IPS-NIHi11 (cell line): ENCODE results near the gene UBA7.
"Not testable (repeated sequence)": the region's sequence is repeated elsewhere in the genome, so short reads cannot be mapped to it uniquely, and the experiment has no call there.

Experiments
- DNase-seq: peaks from one replicate; pipeline ENCODE4 v3.0.0; 2012; ENCODE audit warnings: mixed read lengths, low spot score

Gene UBA7, protein sequence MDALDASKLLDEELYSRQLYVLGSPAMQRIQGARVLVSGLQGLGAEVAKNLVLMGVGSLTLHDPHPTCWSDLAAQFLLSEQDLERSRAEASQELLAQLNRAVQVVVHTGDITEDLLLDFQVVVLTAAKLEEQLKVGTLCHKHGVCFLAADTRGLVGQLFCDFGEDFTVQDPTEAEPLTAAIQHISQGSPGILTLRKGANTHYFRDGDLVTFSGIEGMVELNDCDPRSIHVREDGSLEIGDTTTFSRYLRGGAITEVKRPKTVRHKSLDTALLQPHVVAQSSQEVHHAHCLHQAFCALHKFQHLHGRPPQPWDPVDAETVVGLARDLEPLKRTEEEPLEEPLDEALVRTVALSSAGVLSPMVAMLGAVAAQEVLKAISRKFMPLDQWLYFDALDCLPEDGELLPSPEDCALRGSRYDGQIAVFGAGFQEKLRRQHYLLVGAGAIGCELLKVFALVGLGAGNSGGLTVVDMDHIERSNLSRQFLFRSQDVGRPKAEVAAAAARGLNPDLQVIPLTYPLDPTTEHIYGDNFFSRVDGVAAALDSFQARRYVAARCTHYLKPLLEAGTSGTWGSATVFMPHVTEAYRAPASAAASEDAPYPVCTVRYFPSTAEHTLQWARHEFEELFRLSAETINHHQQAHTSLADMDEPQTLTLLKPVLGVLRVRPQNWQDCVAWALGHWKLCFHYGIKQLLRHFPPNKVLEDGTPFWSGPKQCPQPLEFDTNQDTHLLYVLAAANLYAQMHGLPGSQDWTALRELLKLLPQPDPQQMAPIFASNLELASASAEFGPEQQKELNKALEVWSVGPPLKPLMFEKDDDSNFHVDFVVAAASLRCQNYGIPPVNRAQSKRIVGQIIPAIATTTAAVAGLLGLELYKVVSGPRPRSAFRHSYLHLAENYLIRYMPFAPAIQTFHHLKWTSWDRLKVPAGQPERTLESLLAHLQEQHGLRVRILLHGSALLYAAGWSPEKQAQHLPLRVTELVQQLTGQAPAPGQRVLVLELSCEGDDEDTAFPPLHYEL

DNA sequence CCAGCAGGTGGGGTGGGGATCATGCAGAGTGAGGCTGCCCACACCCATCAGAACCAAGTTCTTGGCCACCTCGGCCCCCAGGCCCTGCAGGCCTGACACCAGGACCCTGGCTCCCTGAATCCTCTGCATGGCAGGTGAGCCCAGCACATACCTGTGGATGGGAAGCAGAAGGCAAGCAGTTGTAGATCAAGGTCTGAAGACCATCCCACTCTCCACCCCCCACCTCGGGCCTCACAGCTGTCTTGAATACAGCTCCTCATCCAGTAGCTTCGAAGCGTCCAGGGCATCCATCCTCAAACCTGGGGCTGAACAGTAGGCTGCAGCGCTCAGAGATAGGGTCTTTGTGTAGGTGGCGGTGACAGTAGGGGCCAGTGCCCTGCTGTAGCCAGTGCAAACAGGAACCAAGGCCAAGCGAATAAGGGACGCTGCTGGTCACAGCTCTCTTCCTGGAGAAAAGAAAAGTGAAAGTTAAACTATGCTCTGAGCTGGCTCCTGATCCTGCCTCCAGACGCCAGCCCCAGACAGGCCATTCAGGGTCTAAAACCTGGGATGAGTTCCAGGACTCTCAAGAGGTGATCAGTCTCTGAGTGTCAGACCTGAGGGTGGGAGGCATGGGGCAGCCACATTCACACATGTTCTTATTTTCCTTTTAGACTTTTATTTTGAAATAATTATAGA is at the start of gene UBA7:
Gene UBA7, minus strand, starts transcription at position 457 of the 678 bp plus-strand sequence. Its CDS starts 166 bp downstream, at position 291.
- DNase-seq = no peak

DNA sequence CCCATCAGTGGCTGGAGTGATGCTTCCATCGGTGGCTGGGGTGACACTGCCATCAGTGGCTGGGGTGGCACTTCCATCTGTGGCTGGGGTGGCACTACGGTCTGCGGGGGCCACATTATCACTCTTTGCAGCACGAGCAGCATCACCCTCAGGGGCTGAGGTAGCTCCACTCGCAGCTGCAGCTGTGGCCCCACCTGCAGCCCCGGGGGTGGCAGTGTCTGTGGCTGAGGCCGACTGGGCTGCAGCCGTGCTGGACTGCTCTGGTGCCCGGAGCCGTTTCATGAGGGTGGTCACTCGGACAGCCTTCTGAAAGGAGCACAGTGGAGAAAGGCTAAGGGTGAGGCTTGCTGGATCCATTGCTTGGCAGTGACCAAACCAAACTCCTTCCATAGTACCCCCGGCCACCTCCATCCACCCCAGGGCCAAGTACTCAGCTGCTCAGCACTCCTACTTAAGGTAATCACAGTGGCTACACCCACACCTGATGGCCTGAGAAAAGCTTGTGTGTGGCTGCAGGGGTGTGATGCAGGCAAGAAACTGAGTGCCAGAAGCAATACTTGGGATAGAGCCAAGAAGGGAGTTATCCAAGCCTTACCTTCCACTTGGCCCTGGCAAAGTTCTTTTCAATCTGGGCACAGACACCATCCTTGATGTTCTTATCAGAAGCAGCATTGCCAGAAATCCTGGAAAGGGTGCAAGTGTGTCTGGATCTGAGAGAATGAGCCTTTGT is 46.0 kb upstream of the UBA7 start:
- DNase-seq = no peak

DNA sequence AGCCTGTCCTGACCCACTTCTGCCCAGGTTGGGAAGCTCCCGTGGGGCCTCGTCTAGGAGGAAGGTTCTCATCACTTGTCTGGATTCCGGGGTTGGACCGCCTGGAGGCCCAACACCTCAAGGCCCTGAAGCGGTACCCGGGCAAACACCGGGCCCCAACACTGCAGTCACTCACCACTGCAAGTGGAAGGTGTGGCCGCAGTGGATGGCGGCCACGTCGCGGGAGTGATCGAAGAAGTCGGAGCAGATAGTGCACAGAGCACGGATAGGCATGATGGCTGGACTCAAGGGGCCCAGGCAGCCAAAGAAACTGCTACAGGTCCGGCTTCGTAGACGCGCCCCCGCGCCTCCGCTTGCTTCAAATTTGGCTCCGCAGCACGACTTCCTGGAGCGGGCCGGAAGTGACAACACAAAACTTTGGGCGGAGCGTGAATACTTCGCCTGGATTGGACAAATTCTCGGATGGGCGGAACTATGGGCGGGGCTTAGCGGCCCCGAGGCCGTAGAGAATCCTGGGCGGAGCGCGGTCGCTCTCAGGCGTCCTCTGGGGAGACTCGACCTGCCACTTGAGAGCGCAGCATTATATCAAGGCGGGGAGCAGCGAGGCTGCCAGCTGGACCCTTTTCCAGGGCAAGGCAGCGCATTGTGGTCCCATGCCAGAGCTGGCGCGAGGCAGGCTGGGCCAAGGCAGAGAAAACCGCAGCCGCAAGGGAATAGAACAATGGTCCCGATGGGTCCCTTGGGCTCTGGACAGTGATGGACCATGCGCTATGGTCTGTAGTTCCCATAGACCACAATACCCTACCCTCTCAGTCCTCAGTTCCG is 42.6 kb upstream of the UBA7 start, which contains the start of gene TRAIP:
Gene TRAIP, minus strand, starts transcription at position 384 of the 825 bp plus-strand sequence. Its CDS starts 111 bp downstream, at position 273.
- peak; percentile 100 for DNase-seq

DNA sequence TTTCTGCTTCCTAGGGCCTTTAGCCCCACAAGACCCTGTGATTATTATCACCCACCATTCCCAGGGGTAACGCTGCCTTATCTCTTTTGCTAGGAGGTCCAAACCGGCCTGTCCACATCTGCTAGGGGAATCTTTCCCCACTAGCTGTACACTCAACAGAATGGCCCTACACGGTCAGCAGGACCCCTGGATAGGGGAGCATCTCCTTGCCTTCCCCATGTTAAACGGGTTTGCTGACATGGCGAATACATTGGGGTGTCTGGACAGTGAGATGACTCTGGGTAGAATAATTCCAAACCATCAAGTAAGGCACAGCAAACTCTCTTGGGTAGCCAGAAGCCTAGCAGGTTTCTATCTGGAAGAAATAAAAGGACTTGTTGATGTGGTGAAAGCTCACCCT is 41.9 kb upstream of the UBA7 start:
- DNase-seq = no peak

DNA sequence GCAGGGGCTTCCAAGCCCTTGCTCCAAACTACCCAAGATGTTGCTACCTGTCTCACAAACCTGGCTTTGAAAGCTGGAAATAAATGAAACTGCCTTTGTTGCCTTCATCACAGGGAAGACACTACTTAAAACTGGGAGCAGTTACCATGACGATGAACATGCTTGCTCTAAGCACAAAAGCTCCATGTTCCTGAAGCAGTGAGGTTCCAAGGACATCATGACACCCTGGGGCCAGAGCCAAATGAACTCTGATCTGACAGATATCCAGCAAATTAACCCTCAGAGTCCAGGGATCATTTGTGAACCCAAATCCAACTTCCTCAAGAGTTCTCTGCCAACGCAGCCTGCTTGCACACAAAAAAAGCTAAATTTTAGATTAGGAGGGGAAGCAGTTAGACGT is 31.9 kb upstream of the UBA7 start:
- no peak for DNase-seq

DNA sequence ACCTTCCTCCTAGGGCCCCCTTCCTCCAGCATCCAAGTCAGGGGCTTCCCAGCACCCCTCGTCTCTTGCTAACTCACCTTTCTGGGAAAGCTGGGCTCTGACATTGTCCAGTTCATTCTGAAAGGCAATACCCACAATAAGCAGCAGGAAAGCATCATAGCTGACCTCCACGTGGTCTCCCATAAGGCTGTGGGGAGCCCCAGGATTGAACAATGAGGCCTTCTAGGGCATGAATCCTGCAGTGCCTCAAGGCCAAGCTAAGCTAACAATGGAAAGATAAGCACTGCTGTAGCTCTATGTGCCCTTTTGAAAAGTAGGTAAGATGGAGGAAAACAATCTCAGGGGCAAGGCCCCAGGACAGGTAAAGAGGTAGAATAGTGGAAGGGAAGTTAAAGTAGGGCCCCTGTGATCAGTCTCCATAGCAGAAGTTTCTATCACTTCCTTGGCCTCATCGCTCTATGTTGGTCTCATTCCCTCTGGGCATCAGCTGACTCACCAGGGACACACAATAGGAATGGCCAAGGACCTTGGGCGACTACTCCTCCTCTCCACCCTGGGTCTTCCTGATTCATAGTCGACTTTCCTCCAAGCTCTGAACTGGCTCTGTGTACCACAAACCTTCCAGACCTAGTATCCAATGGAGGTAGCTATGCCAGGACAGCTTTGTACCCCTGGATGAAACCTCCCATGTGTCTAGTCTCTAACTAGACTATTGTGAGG is 30.9 kb upstream of the UBA7 start:
- DNase-seq = no peak

DNA sequence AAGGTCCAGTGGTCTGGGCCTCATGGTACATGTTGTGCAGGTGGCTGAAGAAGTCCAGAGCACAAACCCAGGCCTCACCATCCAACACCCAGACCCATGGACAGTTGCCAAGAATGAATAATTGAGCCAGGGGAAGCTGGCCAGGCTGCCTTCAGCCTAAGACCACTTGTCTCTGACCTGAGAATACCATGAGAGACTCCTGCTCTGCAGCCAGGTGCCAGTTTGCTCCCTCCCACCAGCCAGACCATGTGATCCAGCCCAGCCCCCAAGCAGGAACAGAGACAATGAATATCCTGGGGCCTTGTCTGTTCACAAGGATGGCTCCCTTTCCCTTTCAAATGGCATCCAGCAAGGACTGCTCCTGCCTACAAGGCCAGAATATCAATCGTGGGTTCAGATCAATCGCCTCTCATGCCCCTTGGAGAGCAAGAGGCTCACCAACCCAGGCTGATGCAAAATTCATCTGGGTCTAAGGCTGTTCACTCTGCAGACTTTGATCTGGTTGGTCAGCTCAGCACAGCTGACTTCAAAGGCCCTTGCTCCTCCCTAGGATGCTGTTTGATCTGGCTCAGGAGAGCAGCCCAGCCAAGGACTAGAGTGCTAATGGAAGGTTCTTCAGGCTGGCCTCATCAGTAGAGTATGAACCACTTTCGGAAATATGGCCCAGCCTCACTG is 29.2 kb upstream of the UBA7 start:
- DNase-seq = no peak

DNA sequence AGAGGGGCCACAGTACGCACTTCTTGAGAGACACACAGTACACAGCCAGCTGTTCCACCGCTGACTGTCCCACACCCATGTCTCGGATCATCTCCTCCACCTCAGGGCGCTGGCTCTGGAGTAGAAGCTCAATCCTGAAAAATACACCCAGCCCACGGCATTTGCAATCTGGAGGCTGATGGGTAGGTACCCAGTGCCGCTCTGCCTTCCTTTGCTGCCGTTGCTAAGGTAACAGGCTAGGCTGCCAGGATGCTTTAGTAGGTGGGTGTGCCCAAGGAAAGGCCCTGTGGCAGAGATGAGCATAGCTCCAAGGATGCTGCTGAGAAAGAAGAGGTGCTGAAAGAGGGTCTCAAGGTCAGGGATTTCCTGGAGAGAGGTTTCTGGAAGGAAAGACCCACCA is 28.1 kb upstream of the UBA7 start:
- no peak for DNase-seq

DNA sequence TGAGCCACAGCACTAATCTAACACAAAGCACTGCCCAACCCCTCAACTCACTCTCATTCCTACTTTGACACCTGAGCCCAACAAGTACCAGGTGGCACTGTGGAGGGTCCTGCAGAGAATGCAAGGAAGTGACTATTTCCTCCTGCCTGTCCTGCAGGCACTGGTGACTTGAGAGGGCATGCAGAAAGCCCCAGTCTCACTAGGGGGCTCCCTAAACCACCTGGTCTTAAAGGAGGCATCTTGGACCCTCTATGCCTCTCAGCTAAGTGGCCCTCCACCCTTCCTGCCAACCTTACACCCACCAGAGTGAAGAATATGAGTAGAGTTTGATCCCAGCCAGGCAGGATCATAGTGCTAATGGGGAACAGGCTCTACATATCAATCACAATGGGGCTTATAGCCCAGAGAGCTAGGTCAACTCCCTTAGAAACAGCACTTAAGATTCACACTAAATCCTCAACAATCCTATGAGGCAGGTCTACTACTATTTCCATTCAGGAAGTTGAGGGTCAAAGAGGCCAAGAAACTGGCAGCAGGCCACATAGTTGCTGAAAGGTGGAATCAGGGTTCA is 27.5 kb upstream of the UBA7 start:
- DNase-seq = peak; percentile 57

DNA sequence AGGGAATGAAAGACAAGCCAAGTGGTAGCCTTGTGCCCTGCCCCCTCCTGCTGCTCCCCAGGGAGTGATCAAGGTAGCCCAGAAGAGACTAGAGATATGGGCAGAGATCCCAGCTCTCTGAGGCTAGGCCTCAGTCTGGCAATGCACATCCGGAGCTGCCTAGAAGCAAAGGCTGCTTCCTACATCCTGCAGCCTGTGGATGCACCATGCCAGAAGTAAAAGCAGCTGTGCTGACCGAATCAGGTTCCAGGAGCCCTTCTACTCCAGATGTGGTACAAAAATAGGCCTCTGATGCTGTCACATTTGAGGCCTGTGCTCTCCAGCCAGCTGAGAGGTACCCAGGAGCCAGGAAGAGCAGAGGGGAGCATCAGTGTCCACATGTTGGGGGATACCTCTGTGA is 26.6 kb upstream of the UBA7 start:
- no peak for DNase-seq

DNA sequence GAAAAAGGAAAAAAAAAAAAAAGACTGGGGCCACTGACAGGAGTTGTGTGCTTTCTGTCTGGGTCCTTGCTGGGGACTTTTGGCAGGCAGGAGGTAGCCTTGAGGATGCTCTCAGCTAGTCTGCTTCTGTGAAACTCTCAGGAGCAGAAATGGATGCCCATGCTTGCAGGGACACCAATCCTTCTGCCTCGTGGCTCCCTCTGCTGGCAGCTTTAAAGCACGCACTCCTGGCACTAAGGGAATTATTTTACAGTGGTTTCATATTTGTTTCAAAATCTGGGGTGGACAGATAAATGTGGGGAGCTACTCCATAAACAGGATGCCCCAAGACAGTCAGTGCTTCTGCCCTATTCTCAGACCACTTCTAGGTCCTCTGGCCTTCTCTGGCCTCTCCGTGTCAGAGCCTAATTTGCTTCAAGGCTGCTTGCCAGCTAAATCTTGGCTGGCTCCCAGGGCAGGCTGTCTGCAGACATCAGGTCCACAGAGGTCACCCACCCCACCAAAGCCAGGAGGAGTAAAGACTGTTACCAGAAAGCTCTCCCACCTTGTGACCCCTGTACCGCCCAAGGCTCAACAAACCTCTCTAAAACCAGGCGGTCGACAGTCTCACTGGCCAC is 25.5 kb upstream of the UBA7 start:
- peak; percentile 80 for DNase-seq

DNA sequence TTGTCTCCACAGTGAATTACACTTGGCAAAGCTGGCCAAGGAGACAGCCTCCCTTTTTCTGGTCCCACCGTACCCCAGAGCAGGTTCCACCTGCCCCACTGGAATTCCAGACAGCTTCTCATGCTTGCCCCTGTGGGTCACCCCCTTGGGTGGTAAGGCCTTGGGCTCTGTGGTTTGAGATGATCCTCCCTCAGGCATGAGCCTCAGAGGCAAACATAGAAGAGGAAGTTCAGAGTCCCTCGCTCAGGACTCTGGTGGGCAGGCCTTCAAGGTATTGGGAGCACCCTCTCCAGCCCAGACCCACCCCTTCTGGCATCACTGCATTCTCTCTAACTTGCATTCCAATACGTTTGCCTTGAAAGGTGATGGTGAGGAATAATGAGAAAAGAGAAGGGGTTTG is 17.6 kb upstream of the UBA7 start:
- DNase-seq = no peak

DNA sequence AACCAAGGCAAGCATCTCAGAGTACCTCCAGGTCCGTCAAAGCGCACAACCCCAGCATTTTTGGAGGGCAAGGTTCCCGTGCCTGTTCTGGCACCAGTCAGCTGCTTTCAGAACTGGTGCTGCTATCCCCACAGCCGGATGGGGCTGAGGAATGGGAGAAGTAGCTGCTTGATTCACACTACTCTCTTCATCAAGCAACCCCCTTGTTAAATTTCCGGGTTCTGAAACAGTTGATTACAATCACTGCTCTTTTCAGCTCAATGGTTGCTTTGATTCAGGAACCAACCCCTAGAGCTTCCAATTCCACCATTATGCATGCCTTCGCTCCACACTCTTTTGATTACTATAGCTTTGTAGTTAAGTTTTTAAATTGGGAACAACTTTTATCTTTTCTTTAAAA is 12.3 kb upstream of the UBA7 start:
- DNase-seq = no peak

DNA sequence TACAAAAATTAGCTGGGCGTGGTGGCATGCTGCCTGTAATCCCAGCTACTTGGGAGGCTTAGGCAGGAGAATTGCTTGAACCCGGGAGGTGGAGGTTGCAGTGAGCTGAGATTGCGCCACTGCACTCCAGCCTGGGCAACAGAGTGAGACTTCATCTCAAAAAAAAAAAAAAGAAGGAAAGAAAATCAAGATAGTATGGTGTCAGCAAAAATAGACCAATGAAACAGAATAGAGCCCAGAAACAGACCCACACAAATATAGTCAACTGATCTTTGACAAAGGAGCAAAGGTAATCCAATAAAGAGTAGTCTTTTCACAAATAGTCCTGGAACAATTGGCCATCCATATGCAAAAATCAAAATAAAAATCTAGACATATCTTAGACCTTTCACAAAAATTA is 9.4 kb upstream of the UBA7 start:
- DNase-seq = not testable (repeated sequence)

DNA sequence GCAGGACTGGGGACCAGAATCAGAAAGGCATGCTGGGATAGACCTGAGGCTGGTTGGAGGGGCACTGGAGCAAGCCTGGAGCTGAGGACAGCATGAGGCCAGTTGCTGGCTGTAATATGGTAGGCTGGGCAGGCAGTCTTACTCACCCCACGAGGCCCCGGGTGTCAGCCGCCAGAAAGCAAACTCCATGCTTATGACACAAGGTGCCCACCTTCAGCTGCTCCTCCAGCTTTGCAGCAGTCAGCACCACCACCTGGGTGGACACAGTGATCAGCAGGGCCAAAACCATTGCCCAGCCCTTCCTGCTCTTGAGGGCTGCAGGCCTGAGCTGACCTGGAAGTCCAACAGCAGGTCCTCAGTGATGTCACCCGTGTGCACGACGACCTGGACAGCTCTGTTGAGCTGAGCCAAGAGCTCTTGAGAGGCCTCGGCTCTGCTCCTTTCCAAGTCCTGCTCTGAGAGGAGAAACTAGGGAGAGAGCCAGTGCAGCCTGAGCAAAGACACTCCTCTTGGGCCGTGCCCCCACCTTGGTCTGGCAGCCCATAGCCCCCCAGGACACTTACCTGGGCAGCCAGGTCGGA is 747 bp downstream of the UBA7 start:
- DNase-seq = no peak

DNA sequence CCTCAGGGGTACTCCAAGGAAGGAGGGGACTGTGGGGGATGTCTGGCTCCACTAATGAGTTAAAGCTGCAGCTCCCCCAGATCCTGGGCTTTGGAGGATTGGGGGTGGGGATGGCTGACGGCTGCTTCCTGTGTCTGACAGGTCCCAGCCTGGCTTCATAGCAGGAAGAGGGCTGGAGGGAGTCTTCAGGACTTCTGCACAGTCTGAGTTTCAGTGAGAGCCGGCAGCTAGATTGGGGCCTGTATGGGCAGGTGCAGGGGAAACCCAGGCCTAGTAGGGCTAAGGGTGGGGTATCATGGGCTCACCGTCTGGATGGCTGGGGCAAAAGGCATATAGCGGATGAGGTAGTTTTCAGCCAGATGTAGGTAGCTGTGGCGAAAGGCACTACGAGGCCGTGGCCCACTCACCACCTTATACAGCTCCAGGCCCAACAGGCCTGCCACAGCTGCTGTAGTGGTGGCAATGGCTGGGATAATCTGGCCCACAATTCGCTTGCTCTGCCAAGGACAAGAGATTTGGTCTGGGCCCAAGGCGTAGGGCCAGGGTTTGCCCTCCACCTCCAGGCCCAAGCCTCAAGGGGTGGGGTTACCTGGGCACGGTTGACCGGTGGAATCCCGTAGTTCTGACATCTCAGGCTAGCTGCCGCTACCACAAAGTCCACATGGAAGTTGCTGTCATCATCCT is 6.2 kb downstream of the UBA7 start:
- no peak for DNase-seq

DNA sequence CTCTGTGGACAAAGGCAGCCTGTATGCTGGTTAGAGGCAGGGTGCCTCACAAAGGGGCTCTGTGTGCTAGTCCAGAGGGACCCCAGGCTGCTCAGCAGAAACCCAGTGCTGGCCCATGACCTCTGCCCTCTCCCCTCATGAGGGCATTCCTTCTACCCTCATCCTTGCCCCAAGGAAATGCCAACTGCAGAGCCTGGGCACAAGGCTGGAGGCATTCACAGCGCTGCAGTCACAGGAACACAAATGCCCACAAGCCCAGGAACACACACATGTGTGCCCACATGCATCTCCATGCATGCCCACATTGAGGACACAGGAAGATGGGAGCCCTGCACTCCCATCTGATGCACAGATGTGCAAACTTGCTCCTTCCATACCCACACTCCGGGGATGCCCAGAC is 6.9 kb downstream of the UBA7 start:
- DNase-seq = no peak
